ENCODE measurements around the gene RELCH.
A peak's percentile ranks its signal among the peaks of the same experiment; 100 is the strongest.

Gene RELCH

GRCh38 chr18:62250475-62250874 lies 63.4 kb downstream of the RELCH start:
- no peak for DNase-seq
- ATAC-seq: no peak

- no peak for ATAC-seq
- DNase-seq: no peak
These were observed 71.0 kb downstream of the RELCH start for GRCh38 chr18:62258093-62258492.

GRCh38 chr18:62258616-62259015 lies 71.6 kb downstream of the RELCH start:
- ATAC-seq: no peak

GRCh38 chr18:62262061-62262460 lies 75.0 kb downstream of the RELCH start:
- no peak for DNase-seq
- no peak for ATAC-seq

More at GRCh38 chr18:62258616-62259015, 71.6 kb downstream of the RELCH start:
- DNase-seq: no peak

GRCh38 chr18:62264984-62265383 lies 77.9 kb downstream of the RELCH start:
- ATAC-seq: no peak
- no peak for DNase-seq

GRCh38 chr18:62277045-62277444 lies 90.0 kb downstream of the RELCH start:
- DNase-seq: no peak
- no peak for ATAC-seq

- DNase-seq (no peak), ATAC-seq (no peak)
These were observed 92.5 kb downstream of the RELCH start for GRCh38 chr18:62279561-62279960.

GRCh38 chr18:62280058-62280457 lies 93.0 kb downstream of the RELCH start:
- no peak for ATAC-seq
- DNase-seq: no peak

- ATAC-seq (no peak), DNase-seq (no peak)
These were observed 93.7 kb downstream of the RELCH start for GRCh38 chr18:62280786-62281185.

- no peak for DNase-seq
- ATAC-seq: peak; percentile 48
These were observed 94.6 kb downstream of the RELCH start for GRCh38 chr18:62281684-62282083.

GRCh38 chr18:62282188-62282629 lies 95.2 kb downstream of the RELCH start:
- no peak for DNase-seq
- peak; percentile 65 for ATAC-seq

- ATAC-seq: no peak
- no peak for DNase-seq
These were observed 97.6 kb downstream of the RELCH start for GRCh38 chr18:62284637-62285036.

GRCh38 chr18:62285281-62285680 lies 98.2 kb downstream of the RELCH start:
- no peak for DNase-seq
- ATAC-seq: no peak

- no peak for DNase-seq
- no peak for ATAC-seq
These were observed 101.0 kb downstream of the RELCH start for GRCh38 chr18:62287781-62288664.

GRCh38 chr18:62288665-62289008 lies 101.6 kb downstream of the RELCH start:
- ATAC-seq (no peak), DNase-seq (no peak)

GRCh38 chr18:62289047-62289446 lies 102.0 kb downstream of the RELCH start:
- ATAC-seq (peak; percentile 81), DNase-seq (no peak)

- no peak for ATAC-seq
- DNase-seq: no peak
These were observed 107.0 kb downstream of the RELCH start for GRCh38 chr18:62294073-62294472.

GRCh38 chr18:62300359-62300963 lies 113.4 kb downstream of the RELCH start:
- DNase-seq (no peak), ATAC-seq (no peak)

GRCh38 chr18:62301322-62301721 lies 114.3 kb downstream of the RELCH start:
- DNase-seq (no peak), ATAC-seq (no peak)

- no peak for DNase-seq
- ATAC-seq: no peak
These were observed 125.8 kb downstream of the RELCH start for GRCh38 chr18:62312851-62313250.

GRCh38 chr18:62318228-62319180 lies 131.4 kb downstream of the RELCH start:
- no peak for ATAC-seq
- DNase-seq: no peak

- DNase-seq (no peak), ATAC-seq (no peak)
These were observed 134.1 kb downstream of the RELCH start for GRCh38 chr18:62321201-62321600.
